Activated CD4-positive, alpha-beta T cell treated with anti-CD3 and anti-CD28 coated beads, Interleukin-2, amount 10 ng/mL, durations not matched to agents 24 days and 14 days (primary cell): ENCODE results near the gene CCDC88C. TPM values are rescaled to one million over a fixed set of nuclear protein-coding genes. Genes with fewer than 3 reads are reported as not detected.
A peak's percentile ranks its signal among the peaks of the same experiment; 100 is the strongest.

Source experiments
- DNase-seq: peaks from one replicate; pipeline ENCODE4 v3.0.0; 2022
- H3K27ac Mint-ChIP-seq: one replicate; pipeline ENCODE4 v1.8.0; 2022; ENCODE audit warnings: mild to moderate bottlenecking, mixed read lengths
- H3K27me3 Mint-ChIP-seq: one replicate; pipeline ENCODE4 v1.8.0; 2022; ENCODE audit warnings: mixed read lengths
- H3K36me3 Mint-ChIP-seq: one replicate; pipeline ENCODE4 v1.8.0; 2022; ENCODE audit warnings: low read depth, mild to moderate bottlenecking, mixed read lengths
- H3K4me1 Mint-ChIP-seq: one replicate; pipeline ENCODE4 v1.8.0; 2021; ENCODE audit warnings: mixed read lengths
- H3K4me3 Mint-ChIP-seq: one replicate; pipeline ENCODE4 v1.8.0; 2022; ENCODE audit warnings: mild to moderate bottlenecking, moderate library complexity, mixed read lengths
- H3K9me3 Mint-ChIP-seq: one replicate; pipeline ENCODE4 v1.8.0; 2021; ENCODE audit warnings: mixed read lengths
- intact Hi-C: fragments of 100-400 bp; cut with micrococcal nuclease; formaldehyde crosslinking; loops from one replicate; pipeline ENCODE4 v1.15.1; 2023
- total RNA-seq: library from RNA; stranded (reverse); gene quantifications from 2 replicates; pipeline ENCODE4 v1.2.3, GENCODE V29; 2022

Gene CCDC88C
- total RNA-seq, 1 donor from 2014 or later: 89.9 TPM

GRCh38 chr14:91292491-91292890 lies 125.1 kb downstream of the CCDC88C start:
- H3K4me3 Mint-ChIP-seq: no peak overlapping the region
- H3K36me3 Mint-ChIP-seq: peaks cover 79% of the 10 kb centered on the region
- H3K9me3 Mint-ChIP-seq: no peaks in the 10 kb centered on the region
- peaks cover 6% of the 10 kb centered on the region for H3K4me1 Mint-ChIP-seq
- intact Hi-C loops: no loop called here
- peak overlapping the region; percentile 56 for H3K27ac Mint-ChIP-seq
- no peaks in the 10 kb centered on the region for H3K27me3 Mint-ChIP-seq
- no peak for DNase-seq

GRCh38 chr14:91291786-91292405 lies 125.7 kb downstream of the CCDC88C start:
- no peak overlapping the region for H3K27ac Mint-ChIP-seq
- no peak overlapping the region for H3K4me3 Mint-ChIP-seq
- H3K4me1 Mint-ChIP-seq: peaks cover 6% of the 10 kb centered on the region
- intact Hi-C loops: no loop called here
- H3K9me3 Mint-ChIP-seq: no peaks in the 10 kb centered on the region
- H3K27me3 Mint-ChIP-seq: no peaks in the 10 kb centered on the region
- peaks cover 77% of the 10 kb centered on the region for H3K36me3 Mint-ChIP-seq
- no peak for DNase-seq

- DNase-seq: no peak
- no peaks in the 10 kb centered on the region for H3K9me3 Mint-ChIP-seq
- intact Hi-C loops: no loop called here
- peaks cover 76% of the 10 kb centered on the region for H3K36me3 Mint-ChIP-seq
- H3K4me3 Mint-ChIP-seq: no peak overlapping the region
- no peaks in the 10 kb centered on the region for H3K27me3 Mint-ChIP-seq
- peaks cover 8% of the 10 kb centered on the region for H3K4me1 Mint-ChIP-seq
- H3K27ac Mint-ChIP-seq: peak overlapping the region; percentile 29
Observed at GRCh38 chr14:91290986-91291385, 126.6 kb downstream of the CCDC88C start.

GRCh38 chr14:91289464-91289863 lies 128.2 kb downstream of the CCDC88C start:
- H3K27me3 Mint-ChIP-seq: no peaks in the 10 kb centered on the region
- intact Hi-C loops: loop anchor here (10.0 kb wide), 1 partner anchor 385 kb away; no protein-coding TSS in a partner anchor

GRCh38 chr14:91288876-91289275 lies 128.7 kb downstream of the CCDC88C start:
- Mint-ChIP-seq H3K36me3 (peaks cover 81% of the 10 kb centered on the region), H3K27me3 (no peaks in the 10 kb centered on the region), H3K9me3 (no peaks in the 10 kb centered on the region), H3K27ac (no peak overlapping the region), H3K4me3 (no peak overlapping the region), H3K4me1 (peaks cover 17% of the 10 kb centered on the region)
- DNase-seq: no peak
- intact Hi-C loops: loop anchor here (10.0 kb wide), 1 partner anchor 384 kb away; no protein-coding TSS in a partner anchor

More at GRCh38 chr14:91289464-91289863, 128.2 kb downstream of the CCDC88C start:
- peaks cover 15% of the 10 kb centered on the region for H3K4me1 Mint-ChIP-seq
- H3K9me3 Mint-ChIP-seq: no peaks in the 10 kb centered on the region
- DNase-seq: no peak
- no peak overlapping the region for H3K4me3 Mint-ChIP-seq
- H3K36me3 Mint-ChIP-seq: peaks cover 80% of the 10 kb centered on the region
- no peak overlapping the region for H3K27ac Mint-ChIP-seq

- Mint-ChIP-seq H3K27ac (peak overlapping the region; percentile 77), H3K4me3 (no peak overlapping the region), H3K27me3 (no peaks in the 10 kb centered on the region), H3K9me3 (no peaks in the 10 kb centered on the region), H3K36me3 (peaks cover 81% of the 10 kb centered on the region), H3K4me1 (peaks cover 14% of the 10 kb centered on the region)
- DNase-seq: peak; percentile 94
- intact Hi-C loops: loop anchor here (1.0 to 10.0 kb wide), 3 partner anchors 58 to 382 kb away; no protein-coding TSS in a partner anchor
Observed at GRCh38 chr14:91286530-91286937, 131.1 kb downstream of the CCDC88C start.

GRCh38 chr14:91284791-91285548 lies 132.7 kb downstream of the CCDC88C start:
- Mint-ChIP-seq H3K27me3 (no peaks in the 10 kb centered on the region), H3K36me3 (peaks cover 77% of the 10 kb centered on the region), H3K4me1 (peaks cover 14% of the 10 kb centered on the region), H3K4me3 (no peak overlapping the region), H3K9me3 (no peaks in the 10 kb centered on the region), H3K27ac (peak overlapping the region; percentile 69)
- intact Hi-C loops: loop anchor here (10.0 kb wide), 1 partner anchor 380 kb away; no protein-coding TSS in a partner anchor
- DNase-seq: no peak

- H3K27ac Mint-ChIP-seq: no peak overlapping the region
- H3K27me3 Mint-ChIP-seq: no peaks in the 10 kb centered on the region
- H3K4me3 Mint-ChIP-seq: no peak overlapping the region
- H3K36me3 Mint-ChIP-seq: peaks cover 76% of the 10 kb centered on the region
- intact Hi-C loops: loop anchor here (10.0 kb wide), 1 partner anchor 379 kb away; no protein-coding TSS in a partner anchor
- H3K4me1 Mint-ChIP-seq: peaks cover 14% of the 10 kb centered on the region
- DNase-seq: no peak
- no peaks in the 10 kb centered on the region for H3K9me3 Mint-ChIP-seq
Observed at GRCh38 chr14:91284146-91284790, 133.4 kb downstream of the CCDC88C start.

GRCh38 chr14:91283666-91284065 lies 134.0 kb downstream of the CCDC88C start:
- Mint-ChIP-seq H3K27me3 (no peaks in the 10 kb centered on the region), H3K36me3 (peaks cover 74% of the 10 kb centered on the region), H3K4me3 (no peak overlapping the region), H3K27ac (peak overlapping the region; percentile 20), H3K9me3 (no peaks in the 10 kb centered on the region), H3K4me1 (peaks cover 14% of the 10 kb centered on the region)
- no peak for DNase-seq
- intact Hi-C loops: loop anchor here (10.0 kb wide), 1 partner anchor 379 kb away; no protein-coding TSS in a partner anchor

GRCh38 chr14:91282954-91283645 lies 134.5 kb downstream of the CCDC88C start:
- Mint-ChIP-seq H3K36me3 (peaks cover 75% of the 10 kb centered on the region), H3K27ac (peak overlapping the region; percentile 39), H3K27me3 (no peaks in the 10 kb centered on the region), H3K4me1 (peaks cover 14% of the 10 kb centered on the region), H3K4me3 (no peak overlapping the region), H3K9me3 (no peaks in the 10 kb centered on the region)
- DNase-seq: no peak
- intact Hi-C loops: loop anchor here (10.0 kb wide), 1 partner anchor 378 kb away; no protein-coding TSS in a partner anchor

- Mint-ChIP-seq H3K4me1 (peaks cover 14% of the 10 kb centered on the region), H3K4me3 (no peak overlapping the region), H3K27ac (peak overlapping the region; percentile 78), H3K27me3 (no peaks in the 10 kb centered on the region), H3K36me3 (peaks cover 79% of the 10 kb centered on the region), H3K9me3 (no peaks in the 10 kb centered on the region)
- no peak for DNase-seq
- intact Hi-C loops: loop anchor here (10.0 kb wide), 1 partner anchor 377 kb away; no protein-coding TSS in a partner anchor
Observed at GRCh38 chr14:91281346-91281745, 136.3 kb downstream of the CCDC88C start.

GRCh38 chr14:91280129-91280528 lies 137.5 kb downstream of the CCDC88C start:
- Mint-ChIP-seq H3K4me3 (no peak overlapping the region), H3K9me3 (no peaks in the 10 kb centered on the region), H3K27me3 (no peaks in the 10 kb centered on the region), H3K27ac (no peak overlapping the region), H3K36me3 (peaks cover 75% of the 10 kb centered on the region), H3K4me1 (peaks cover 9% of the 10 kb centered on the region)
- intact Hi-C loops: loop anchor here (10.0 kb wide), 1 partner anchor 375 kb away; no protein-coding TSS in a partner anchor
- DNase-seq: no peak

GRCh38 chr14:91279354-91279753 lies 138.3 kb downstream of the CCDC88C start:
- peaks cover 76% of the 10 kb centered on the region for H3K36me3 Mint-ChIP-seq
- no peak for DNase-seq
- H3K4me3 Mint-ChIP-seq: no peak overlapping the region
- no peaks in the 10 kb centered on the region for H3K9me3 Mint-ChIP-seq
- H3K27ac Mint-ChIP-seq: no peak overlapping the region
- intact Hi-C loops: no loop called here
- peaks cover 7% of the 10 kb centered on the region for H3K4me1 Mint-ChIP-seq
- no peaks in the 10 kb centered on the region for H3K27me3 Mint-ChIP-seq
